Motor neuron (in vitro differentiated cells): ENCODE results near the gene ZNRF1. TPM values are rescaled to one million over a fixed set of nuclear protein-coding genes. Genes with fewer than 3 reads are reported as not detected.

ENCODE experiments used
- ATAC-seq, 8 experiments: fragments of 200-7000 bp; cut with Tn5 transposase; replicated peaks in 6 of 8; 2 replicates each; pipeline ENCODE4 v1.8.0; 2021; ENCODE audit warnings: mild to moderate bottlenecking in 8 of 8, moderate library complexity in 8 of 8
- H3K27ac ChIP-seq, 2 donors: fragments of 250-450 bp; sonication (Bioruptor Pico); 2 replicates each; pipeline ENCODE4 v1.9.0; 2021; ENCODE audit warnings: antibody characterized with exemption in 2 of 2, mild to moderate bottlenecking in 2 of 2, moderate library complexity in 1 of 2
- H3K4me1 ChIP-seq, 2 donors: fragments of 250-450 bp; sonication (Bioruptor Pico); replicated peaks in 1 of 2; 2 replicates each; pipeline ENCODE4 v1.6.1; 2021; ENCODE audit warnings: antibody characterized with exemption in 2 of 2, mild to moderate bottlenecking in 2 of 2, moderate library complexity in 1 of 2
- H3K4me3 ChIP-seq, 5 donors: fragments of 250-450 bp; sonication (Bioruptor Pico); 2 replicates each; pipeline ENCODE4 v1.9.0; 2021; ENCODE audit warnings: antibody characterized with exemption in 5 of 5, mild to moderate bottlenecking in 5 of 5, moderate library complexity in 4 of 5
- WGBS, 10 experiments: fragments of 450-650 bp; shearing (Covaris generic); methylation state at CpG; one replicate each; pipeline ENCODE4 v1.0.0; 2022; 5-methylcytosine and 5-hydroxymethylcytosine counted together
- in situ Hi-C, 9 experiments: fragments of 400-800 bp; cut with MboI; loops; one replicate each; pipeline ENCODE4 v1.15.0; 2021; ENCODE audit warnings: low sequenced_read_pairs in 9 of 9, low pct_unique_long_range_greater_than_20kb in 2 of 9; ENCODE audit not compliant: unreplicated experiment in 9 of 9
- total RNA-seq, 8 experiments: library from RNA; unstranded; fragments of 300-600 nt; gene quantifications; 2 replicates each; pipeline versions ENCODE4 v1.2.3 to v1.2.4, GENCODE V29; 2022

ZNRF1 gene
- total RNA-seq, 8 experiments from 2014 or later, result 7.7 to 20.2 (median 14.2) TPM

DNA sequence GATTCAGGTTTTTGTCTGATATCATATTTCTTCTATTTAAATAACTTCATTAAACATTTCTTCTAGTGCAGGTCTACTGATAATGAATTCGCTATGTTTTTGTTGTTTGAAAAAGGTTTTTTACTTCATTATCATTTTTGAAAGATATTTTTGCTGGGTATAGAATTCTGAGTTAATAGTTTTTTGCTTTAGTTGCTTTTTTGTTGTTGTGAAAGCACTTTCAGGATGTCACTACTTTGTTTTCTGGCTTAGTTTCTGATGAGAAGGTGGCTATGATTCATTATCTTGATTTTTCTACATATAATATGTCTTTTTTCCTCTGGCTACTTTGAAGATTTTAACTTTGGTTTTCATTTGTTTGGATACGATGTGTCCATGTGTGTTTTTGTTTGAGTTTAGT lies 153.0 kb downstream of the ZNRF1 start:
- Histone ChIP-seq H3K4me3 (no peak overlapping the region), H3K4me1 (peaks cover 0 to 2% of the 10 kb centered on the region in 2 donors), H3K27ac (no peak overlapping the region)
- in situ Hi-C loops, result no loop called here
- 31 to 50% (median 50%) methylated on average over 2 of the region's 2 CpGs; no CpG with 5 or more reads in 1 of the 10 experiments for WGBS, 10 experiments
- ATAC-seq, result no peak

DNA sequence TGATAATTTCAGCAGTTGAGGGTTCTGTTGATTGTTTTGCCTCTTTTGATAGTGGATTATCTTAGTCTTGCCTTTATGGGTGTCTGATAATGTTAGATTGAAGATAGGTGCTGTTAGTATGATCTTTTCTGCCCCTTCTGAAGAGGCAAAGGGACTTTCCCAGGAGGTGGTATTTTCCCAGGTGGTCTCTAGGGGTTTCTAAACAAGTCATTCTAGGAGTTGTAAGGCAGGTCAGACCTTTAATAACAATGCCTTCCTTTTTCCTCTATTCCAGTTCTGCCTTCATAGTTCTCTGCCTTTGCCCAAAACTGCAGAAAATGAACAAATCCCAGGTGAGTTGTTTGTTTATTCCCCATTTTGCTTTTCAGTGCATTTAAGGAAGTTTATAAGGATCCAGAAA lies 153.8 kb downstream of the ZNRF1 start:
- in situ Hi-C loops, result no loop called here
- Histone ChIP-seq H3K27ac (no peak overlapping the region), H3K4me1 (peaks cover 0 to 2% of the 10 kb centered on the region in 2 donors), H3K4me3 (no peak overlapping the region)
- no peak for ATAC-seq

DNA sequence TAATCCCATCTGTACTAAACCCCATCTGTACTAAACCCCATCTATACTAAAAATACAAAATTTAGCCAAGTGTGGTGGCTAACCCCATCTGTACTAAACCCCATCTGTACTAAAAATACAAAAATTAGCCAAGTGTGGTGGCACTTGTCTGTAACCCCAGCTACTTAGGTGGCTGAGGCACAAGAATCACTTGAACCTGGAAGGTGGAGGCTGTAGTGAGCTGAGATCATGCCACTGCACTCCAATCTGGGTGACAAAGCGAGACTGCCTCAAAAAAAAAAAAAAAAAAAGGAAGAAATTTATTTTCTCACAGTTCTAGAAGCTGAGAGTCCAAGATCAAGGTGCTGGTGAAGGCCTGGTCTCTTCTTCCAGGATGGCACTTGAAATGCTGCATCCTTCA lies 161.6 kb downstream of the ZNRF1 start:
- no peak for ATAC-seq
- no peak overlapping the region for H3K27ac ChIP-seq
- WGBS, 10 experiments, result 86 to 100% methylated on average over 1 of the region's 1 CpG; no CpG with 5 or more reads in 8 of the 10 experiments
- in situ Hi-C loops, result no loop called here
- H3K4me1 ChIP-seq, result no peaks in the 10 kb centered on the region
- no peak overlapping the region for H3K4me3 ChIP-seq

Other genes starting within 250 kb of the ZNRF1 start
- gene FA2H, start 224.2 kb upstream of the ZNRF1 start, total RNA-seq, result 1 to 10 TPM in 2 of 8 experiments, under 1 TPM in 3, not detected in 3; 0.52 to 3.3 (median 0.92) TPM
- gene WDR59, start 13.9 kb upstream of the ZNRF1 start, total RNA-seq, result 10 to 100 TPM; 13.2 to 66.4 (median 22.4) TPM
- 1 to 10 TPM in 4 of 8 experiments, under 1 TPM in 4; 0.33 to 2.8 (median 1.0) TPM for gene LDHD, start 117.8 kb downstream of the ZNRF1 start, total RNA-seq
- gene ZFP1, start 149.5 kb downstream of the ZNRF1 start, total RNA-seq, result 10 to 100 TPM in 6 of 8 experiments, 1 to 10 TPM in 2; 3.4 to 33.6 (median 22.6) TPM
- gene CTRB2, start 208.1 kb downstream of the ZNRF1 start, total RNA-seq, result under 1 TPM in 7 of 8 experiments, not detected in 1; 0.07 to 0.87 (median 0.29) TPM
- gene CTRB1, start 220.0 kb downstream of the ZNRF1 start, total RNA-seq, result 1 to 10 TPM in 2 of 8 experiments, under 1 TPM in 6; 0.11 to 1.5 (median 0.41) TPM